ENCODE measurements around the gene CELSR1.

CELSR1 gene

GRCh38 chr22:46376111-46376510 is 161.3 kb downstream of the CELSR1 start:
- peaks cover 33% of the 10 kb centered on the region for H3K4me1 ChIP-seq (ENCODE audit: insufficient read depth, low read length)
- no peak overlapping the region for H3K4me3 ChIP-seq (ENCODE audit: low read length)
- peaks cover 4% of the 10 kb centered on the region for H3K36me3 ChIP-seq (ENCODE audit: insufficient read depth, low read length)
- peaks cover 7% of the 10 kb centered on the region for H3K9me3 ChIP-seq (ENCODE audit: low read length)
- no peak overlapping the region for H2AFZ ChIP-seq (ENCODE audit: low read depth, low read length)
- H3K27me3 ChIP-seq (ENCODE audit: insufficient read depth, low read length), result no peaks in the 10 kb centered on the region

GRCh38 chr22:46374663-46375474 is 162.6 kb downstream of the CELSR1 start:
- Histone ChIP-seq H3K9me3 (ENCODE audit: low read length) (peaks cover 7% of the 10 kb centered on the region), H3K4me1 (ENCODE audit: insufficient read depth, low read length) (peaks cover 32% of the 10 kb centered on the region), H3K36me3 (ENCODE audit: insufficient read depth, low read length) (peaks cover 4% of the 10 kb centered on the region), H3K27me3 (ENCODE audit: insufficient read depth, low read length) (no peaks in the 10 kb centered on the region), H3K4me3 (ENCODE audit: low read length) (no peak overlapping the region), H2AFZ (ENCODE audit: low read depth, low read length) (no peak overlapping the region)

- H2AFZ ChIP-seq (ENCODE audit: low read depth, low read length), result no peak overlapping the region
- peaks cover 4% of the 10 kb centered on the region for H3K36me3 ChIP-seq (ENCODE audit: insufficient read depth, low read length)
- H3K9me3 ChIP-seq (ENCODE audit: low read length), result peaks cover 7% of the 10 kb centered on the region
- no peak overlapping the region for H3K4me3 ChIP-seq (ENCODE audit: low read length)
- H3K27me3 ChIP-seq (ENCODE audit: insufficient read depth, low read length), result no peaks in the 10 kb centered on the region
- H3K4me1 ChIP-seq (ENCODE audit: insufficient read depth, low read length), result peaks cover 25% of the 10 kb centered on the region
Measured at GRCh38 chr22:46373921-46374662, 163.3 kb downstream of the CELSR1 start.

GRCh38 chr22:46373159-46373558 is 164.3 kb downstream of the CELSR1 start:
- peaks cover 7% of the 10 kb centered on the region for H3K9me3 ChIP-seq (ENCODE audit: low read length)
- no peaks in the 10 kb centered on the region for H3K27me3 ChIP-seq (ENCODE audit: insufficient read depth, low read length)
- no peak overlapping the region for H2AFZ ChIP-seq (ENCODE audit: low read depth, low read length)
- peaks cover 4% of the 10 kb centered on the region for H3K36me3 ChIP-seq (ENCODE audit: insufficient read depth, low read length)
- H3K4me3 ChIP-seq (ENCODE audit: low read length), result no peak overlapping the region
- peaks cover 16% of the 10 kb centered on the region for H3K4me1 ChIP-seq (ENCODE audit: insufficient read depth, low read length)

- Histone ChIP-seq H3K4me1 (ENCODE audit: insufficient read depth, low read length) (peaks cover 11% of the 10 kb centered on the region), H3K4me3 (ENCODE audit: low read length) (no peak overlapping the region), H3K27me3 (ENCODE audit: insufficient read depth, low read length) (no peaks in the 10 kb centered on the region), H3K9me3 (ENCODE audit: low read length) (peaks cover 7% of the 10 kb centered on the region), H3K36me3 (ENCODE audit: insufficient read depth, low read length) (peaks cover 5% of the 10 kb centered on the region), H2AFZ (ENCODE audit: low read depth, low read length) (no peak overlapping the region)
Measured at GRCh38 chr22:46372686-46373085, 164.7 kb downstream of the CELSR1 start.

- Histone ChIP-seq H2AFZ (ENCODE audit: low read depth, low read length) (no peak overlapping the region), H3K27me3 (ENCODE audit: insufficient read depth, low read length) (no peaks in the 10 kb centered on the region), H3K36me3 (ENCODE audit: insufficient read depth, low read length) (peaks cover 7% of the 10 kb centered on the region), H3K9me3 (ENCODE audit: low read length) (peaks cover 6% of the 10 kb centered on the region), H3K4me1 (ENCODE audit: insufficient read depth, low read length) (peaks cover 2% of the 10 kb centered on the region), H3K4me3 (ENCODE audit: low read length) (no peak overlapping the region)
Measured at GRCh38 chr22:46371623-46372226, 165.7 kb downstream of the CELSR1 start.

- Histone ChIP-seq H3K4me1 (ENCODE audit: insufficient read depth, low read length) (no peaks in the 10 kb centered on the region), H3K4me3 (ENCODE audit: low read length) (no peak overlapping the region), H3K36me3 (ENCODE audit: insufficient read depth, low read length) (peaks cover 7% of the 10 kb centered on the region), H3K9me3 (ENCODE audit: low read length) (peaks cover 4% of the 10 kb centered on the region), H2AFZ (ENCODE audit: low read depth, low read length) (no peak overlapping the region), H3K27me3 (ENCODE audit: insufficient read depth, low read length) (no peaks in the 10 kb centered on the region)
Measured at GRCh38 chr22:46370584-46371291, 166.7 kb downstream of the CELSR1 start.

GRCh38 chr22:46369716-46370583 is 167.5 kb downstream of the CELSR1 start:
- Histone ChIP-seq H3K36me3 (ENCODE audit: insufficient read depth, low read length) (peaks cover 10% of the 10 kb centered on the region), H3K27me3 (ENCODE audit: insufficient read depth, low read length) (no peaks in the 10 kb centered on the region), H3K4me3 (ENCODE audit: low read length) (no peak overlapping the region), H3K9me3 (ENCODE audit: low read length) (no peaks in the 10 kb centered on the region), H3K4me1 (ENCODE audit: insufficient read depth, low read length) (no peaks in the 10 kb centered on the region), H2AFZ (ENCODE audit: low read depth, low read length) (no peak overlapping the region)

GRCh38 chr22:46368871-46369715 is 168.3 kb downstream of the CELSR1 start:
- Histone ChIP-seq H2AFZ (ENCODE audit: low read depth, low read length) (no peak overlapping the region), H3K4me3 (ENCODE audit: low read length) (no peak overlapping the region), H3K27me3 (ENCODE audit: insufficient read depth, low read length) (no peaks in the 10 kb centered on the region)

GRCh38 chr22:46368422-46368821 is 169.0 kb downstream of the CELSR1 start:
- no peaks in the 10 kb centered on the region for H3K4me1 ChIP-seq (ENCODE audit: insufficient read depth, low read length)
- no peak overlapping the region for H2AFZ ChIP-seq (ENCODE audit: low read depth, low read length)
- peaks cover 10% of the 10 kb centered on the region for H3K36me3 ChIP-seq (ENCODE audit: insufficient read depth, low read length)
- no peak overlapping the region for H3K4me3 ChIP-seq (ENCODE audit: low read length)
- H3K27me3 ChIP-seq (ENCODE audit: insufficient read depth, low read length), result no peaks in the 10 kb centered on the region
- no peaks in the 10 kb centered on the region for H3K9me3 ChIP-seq (ENCODE audit: low read length)

More at GRCh38 chr22:46368871-46369715, 168.3 kb downstream of the CELSR1 start:
- peaks cover 10% of the 10 kb centered on the region for H3K36me3 ChIP-seq (ENCODE audit: insufficient read depth, low read length)
- H3K4me1 ChIP-seq (ENCODE audit: insufficient read depth, low read length), result no peaks in the 10 kb centered on the region
- no peaks in the 10 kb centered on the region for H3K9me3 ChIP-seq (ENCODE audit: low read length)

- Histone ChIP-seq H3K27me3 (ENCODE audit: insufficient read depth, low read length) (no peaks in the 10 kb centered on the region), H3K36me3 (ENCODE audit: insufficient read depth, low read length) (peaks cover 8% of the 10 kb centered on the region), H3K9me3 (ENCODE audit: low read length) (no peaks in the 10 kb centered on the region), H3K4me1 (ENCODE audit: insufficient read depth, low read length) (no peaks in the 10 kb centered on the region), H2AFZ (ENCODE audit: low read depth, low read length) (no peak overlapping the region), H3K4me3 (ENCODE audit: low read length) (no peak overlapping the region)
Measured at GRCh38 chr22:46367707-46368191, 169.7 kb downstream of the CELSR1 start.

All from neuron (in vitro differentiated cells).